Ectodermal cell (in vitro differentiated cells): ENCODE results near the gene DIS3L2.
"Not testable (repeated sequence)": the region's sequence is repeated elsewhere in the genome, so short reads cannot be mapped to it uniquely, and the experiment has no call there.

Experiments used
- H3K27ac ChIP-seq: 2 replicates; pipeline ENCODE4 v1.7.0; 2013; ENCODE audit warnings: mild to moderate bottlenecking, low read depth, low read length; ENCODE audit not compliant: insufficient read depth, poor library complexity, severe bottlenecking
- H3K27me3 ChIP-seq: 2 replicates; pipeline ENCODE4 v1.7.0; 2013; ENCODE audit warnings: mild to moderate bottlenecking, low read length; ENCODE audit not compliant: insufficient read depth, control insufficient read depth, poor library complexity, severe bottlenecking
- H3K36me3 ChIP-seq: one replicate; pipeline ENCODE4 v1.7.0; 2013; ENCODE audit warnings: low read length; ENCODE audit not compliant: control insufficient read depth, insufficient read depth
- H3K4me1 ChIP-seq: one replicate; pipeline ENCODE4 v1.7.0; 2013; ENCODE audit warnings: low read length; ENCODE audit not compliant: control insufficient read depth, insufficient read depth
- H3K4me3 ChIP-seq: 2 replicates; pipeline ENCODE4 v1.7.0; 2013; ENCODE audit warnings: low read depth, low read length, control low read depth; ENCODE audit not compliant: insufficient read depth
- H3K9me3 ChIP-seq: 2 replicates; pipeline ENCODE4 v1.7.0; 2013; ENCODE audit warnings: mild to moderate bottlenecking, low read length, moderate library complexity; ENCODE audit not compliant: control insufficient read depth
- WGBS, 2 experiments: methylation state at CpG; one replicate each; pipeline ENCODE4 v1.1.7; 2013; ENCODE audit warnings: missing lambda C conversion rate in 2 of 2; 5-methylcytosine and 5-hydroxymethylcytosine counted together

The DIS3L2 gene

GRCh38 chr2:232147440-232148077 lies 186.0 kb downstream of the DIS3L2 start:
- Histone ChIP-seq H3K9me3 (no peaks in the 10 kb centered on the region), H3K4me3 (no peak overlapping the region), H3K27ac (no peak overlapping the region), H3K27me3 (no peaks in the 10 kb centered on the region), H3K36me3 (no peaks in the 10 kb centered on the region), H3K4me1 (no peaks in the 10 kb centered on the region)
- 80 to 100% methylated on average over 1 to 2 of the region's 2 CpGs for WGBS, 2 experiments

- Histone ChIP-seq H3K27me3 (no peaks in the 10 kb centered on the region), H3K9me3 (no peaks in the 10 kb centered on the region), H3K4me3 (no peak overlapping the region), H3K27ac (no peak overlapping the region), H3K4me1 (no peaks in the 10 kb centered on the region), H3K36me3 (no peaks in the 10 kb centered on the region)
- 94 to 95% methylated on average over 3 of the region's 3 CpGs for WGBS, 2 experiments
These were observed 200.7 kb downstream of the DIS3L2 start for GRCh38 chr2:232162187-232162586.

DNA sequence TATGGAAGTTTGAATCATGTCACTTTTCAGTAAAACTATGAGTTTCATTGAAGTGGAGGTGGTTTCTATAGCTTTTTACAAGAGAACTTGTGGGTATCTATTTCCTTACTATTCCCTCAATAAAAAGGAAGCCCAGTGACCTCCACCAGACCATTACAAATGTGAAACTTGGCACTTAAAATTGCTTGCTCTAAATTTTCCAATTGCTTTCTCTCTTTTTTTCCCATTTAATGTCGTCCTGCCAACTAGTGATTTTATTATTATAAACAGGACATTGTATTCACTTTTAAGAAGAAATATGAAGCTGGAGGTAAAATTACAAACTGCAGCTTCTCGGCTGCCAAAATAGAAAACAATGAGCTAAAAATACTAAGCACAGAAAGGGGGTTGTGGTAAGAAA lies 208.9 kb downstream of the DIS3L2 start:
- H3K36me3 ChIP-seq: no peaks in the 10 kb centered on the region
- H3K27me3 ChIP-seq: no peaks in the 10 kb centered on the region
- H3K4me1 ChIP-seq: no peaks in the 10 kb centered on the region
- H3K9me3 ChIP-seq: no peaks in the 10 kb centered on the region
- 100% methylated on average over 1 of the region's 2 CpGs; no CpG with 5 or more reads in 1 of the 2 experiments for WGBS, 2 experiments
- no peak overlapping the region for H3K27ac ChIP-seq
- no peak overlapping the region for H3K4me3 ChIP-seq

DNA sequence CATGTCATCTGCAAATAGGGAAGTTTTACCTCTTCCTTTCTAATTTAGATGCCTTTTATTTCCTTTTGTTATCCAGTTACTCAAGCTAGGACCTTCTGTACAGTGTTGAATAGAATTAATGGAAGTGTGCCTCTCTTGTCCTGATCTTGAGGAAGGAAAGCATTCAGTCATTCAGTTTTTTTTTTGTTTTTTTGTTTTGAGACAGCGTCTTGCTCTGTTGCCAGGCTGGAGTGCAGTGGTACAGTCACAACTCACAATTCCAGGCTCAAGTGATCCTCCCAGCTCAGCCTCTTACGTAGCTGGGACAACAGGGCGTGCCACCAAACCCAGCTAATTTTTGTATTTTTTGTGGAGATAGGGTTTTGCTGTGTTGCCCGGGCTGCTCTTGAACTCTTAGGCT lies 213.1 kb downstream of the DIS3L2 start:
- Histone ChIP-seq H3K4me3 (no peak overlapping the region), H3K27ac (no peak overlapping the region), H3K9me3 (no peaks in the 10 kb centered on the region), H3K36me3 (no peaks in the 10 kb centered on the region), H3K27me3 (no peaks in the 10 kb centered on the region), H3K4me1 (no peaks in the 10 kb centered on the region)
- WGBS, 2 experiments: 86 to 96% methylated on average over 4 of the region's 4 CpGs

GRCh38 chr2:232176587-232176986 lies 215.1 kb downstream of the DIS3L2 start:
- H3K9me3 ChIP-seq, H3K27ac ChIP-seq, H3K36me3 ChIP-seq, H3K27me3 ChIP-seq, H3K4me1 ChIP-seq, H3K4me3 ChIP-seq: not testable (repeated sequence)
- 95 to 97% methylated on average over 2 to 4 of the region's 5 CpGs for WGBS, 2 experiments

- 83 to 84% methylated on average over 2 of the region's 2 CpGs for WGBS, 2 experiments
- Histone ChIP-seq H3K27ac (no peak overlapping the region), H3K36me3 (no peaks in the 10 kb centered on the region), H3K4me3 (no peak overlapping the region), H3K4me1 (no peaks in the 10 kb centered on the region), H3K27me3 (no peaks in the 10 kb centered on the region), H3K9me3 (no peaks in the 10 kb centered on the region)
These were observed 221.8 kb downstream of the DIS3L2 start for GRCh38 chr2:232183279-232183678.

DNA sequence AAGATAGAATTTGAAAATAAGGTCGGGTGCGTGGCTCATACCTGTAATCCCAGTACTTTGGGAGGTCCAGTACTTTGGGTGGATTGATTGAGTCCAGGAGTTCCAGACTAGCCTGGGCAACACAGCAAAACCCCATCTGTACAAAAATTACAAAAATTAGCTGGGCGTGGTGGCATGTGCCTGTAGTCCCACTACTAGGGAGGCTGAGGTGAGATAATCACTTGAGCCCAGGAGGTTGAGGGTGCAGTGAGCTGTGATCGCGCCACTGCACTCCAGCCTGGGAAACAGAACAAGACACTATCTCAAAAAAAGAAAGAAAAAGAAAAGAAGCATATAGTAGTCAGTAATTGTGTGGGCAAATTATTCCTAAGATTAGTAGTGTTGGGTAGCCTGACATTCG lies 222.8 kb downstream of the DIS3L2 start:
- H3K9me3 ChIP-seq: no peaks in the 10 kb centered on the region
- WGBS, 2 experiments: 93 to 95% methylated on average over 6 of the region's 6 CpGs
- no peaks in the 10 kb centered on the region for H3K4me1 ChIP-seq
- no peaks in the 10 kb centered on the region for H3K27me3 ChIP-seq
- H3K36me3 ChIP-seq: no peaks in the 10 kb centered on the region
- no peak overlapping the region for H3K27ac ChIP-seq
- no peak overlapping the region for H3K4me3 ChIP-seq

DNA sequence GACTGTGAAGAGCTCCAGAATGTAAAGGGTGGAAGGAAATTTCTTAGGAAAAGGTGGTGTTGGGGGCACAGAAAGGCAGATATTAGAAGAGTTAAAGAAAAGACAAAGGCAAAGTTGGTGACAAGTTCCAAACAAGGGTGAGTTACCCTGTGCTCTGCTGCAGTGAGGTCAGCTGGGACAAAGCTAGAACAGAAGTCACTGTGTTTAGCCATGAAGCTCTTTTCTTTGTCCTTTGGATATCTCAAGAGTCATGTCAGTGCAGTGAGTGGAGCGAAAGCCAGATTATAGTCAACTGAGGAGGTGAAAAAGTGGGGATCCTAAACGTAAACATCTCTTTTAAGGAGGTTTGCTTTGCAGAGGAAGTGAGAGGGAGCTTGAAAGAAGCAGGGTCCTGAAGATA lies 229.3 kb downstream of the DIS3L2 start:
- Histone ChIP-seq H3K36me3 (no peaks in the 10 kb centered on the region), H3K9me3 (no peaks in the 10 kb centered on the region), H3K4me3 (no peak overlapping the region), H3K27me3 (no peaks in the 10 kb centered on the region), H3K4me1 (no peaks in the 10 kb centered on the region), H3K27ac (no peak overlapping the region)
- WGBS, 2 experiments: 92 to 93% methylated on average over 2 of the region's 2 CpGs

DNA sequence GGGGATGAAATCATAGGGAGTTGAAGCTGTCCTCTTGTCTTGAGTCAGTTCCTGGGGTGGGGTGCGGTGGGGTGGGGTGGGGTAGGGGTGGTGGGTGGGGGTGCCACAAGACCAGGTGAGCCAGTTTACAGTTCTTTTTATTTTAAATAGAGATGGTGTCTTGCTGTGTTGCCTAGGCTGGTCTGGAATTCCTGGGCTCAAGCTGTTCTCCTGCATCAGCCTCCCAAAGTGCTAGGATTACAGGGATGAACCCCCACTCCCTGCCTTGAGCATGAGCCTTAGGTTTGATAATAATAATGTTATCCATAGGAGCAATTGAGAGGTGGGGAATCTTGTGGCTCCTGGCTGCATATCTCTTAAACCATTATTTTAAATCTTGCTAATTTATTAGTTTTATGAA lies 234.0 kb downstream of the DIS3L2 start:
- Histone ChIP-seq H3K36me3 (no peaks in the 10 kb centered on the region), H3K27ac (no peak overlapping the region), H3K4me3 (no peak overlapping the region), H3K9me3 (no peaks in the 10 kb centered on the region), H3K4me1 (no peaks in the 10 kb centered on the region), H3K27me3 (no peaks in the 10 kb centered on the region)
- 100% methylated on average over 1 of the region's 1 CpG; no CpG with 5 or more reads in 1 of the 2 experiments for WGBS, 2 experiments

DNA sequence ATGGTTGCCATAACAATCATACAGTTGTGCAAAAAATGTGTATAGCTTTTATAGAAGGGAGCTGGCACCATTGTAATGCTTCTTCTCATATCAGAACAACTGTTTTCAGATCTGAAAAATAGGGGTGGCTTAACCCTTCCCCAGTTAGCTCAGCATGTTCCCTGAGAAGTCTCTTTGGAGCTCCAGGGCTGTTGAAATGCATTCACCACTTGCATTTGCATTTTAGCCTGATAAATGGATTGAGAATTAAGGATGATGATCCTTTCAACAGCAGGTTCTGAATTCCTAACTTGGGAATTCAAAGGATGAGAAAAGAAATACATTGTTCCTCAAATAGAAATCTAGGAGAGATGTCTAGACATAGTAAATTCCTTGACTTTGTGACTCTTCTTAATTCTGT lies 235.3 kb downstream of the DIS3L2 start:
- no peaks in the 10 kb centered on the region for H3K9me3 ChIP-seq
- H3K4me1 ChIP-seq: no peaks in the 10 kb centered on the region
- no peaks in the 10 kb centered on the region for H3K27me3 ChIP-seq
- no peak overlapping the region for H3K27ac ChIP-seq
- H3K4me3 ChIP-seq: no peak overlapping the region
- H3K36me3 ChIP-seq: no peaks in the 10 kb centered on the region

- no peaks in the 10 kb centered on the region for H3K9me3 ChIP-seq
- H3K4me3 ChIP-seq: no peak overlapping the region
- 89 to 97% methylated on average over 2 of the region's 2 CpGs for WGBS, 2 experiments
- H3K36me3 ChIP-seq: no peaks in the 10 kb centered on the region
- H3K27ac ChIP-seq: no peak overlapping the region
- no peaks in the 10 kb centered on the region for H3K27me3 ChIP-seq
- H3K4me1 ChIP-seq: peaks cover 13% of the 10 kb centered on the region
These were observed 238.7 kb downstream of the DIS3L2 start for GRCh38 chr2:232200195-232200594.
